HPDE6-E6E7 (cell line): ENCODE data around the gene CAP2.
"Not testable (repeated sequence)": the region's sequence is repeated elsewhere in the genome, so short reads cannot be mapped to it uniquely, and the experiment has no call there.

Experiments
- DNase-seq: peaks from one replicate; pipeline ENCODE4 v3.0.0; 2011; ENCODE audit warnings: missing footprints; ENCODE audit errors: extremely low spot score

Gene CAP2

DNA sequence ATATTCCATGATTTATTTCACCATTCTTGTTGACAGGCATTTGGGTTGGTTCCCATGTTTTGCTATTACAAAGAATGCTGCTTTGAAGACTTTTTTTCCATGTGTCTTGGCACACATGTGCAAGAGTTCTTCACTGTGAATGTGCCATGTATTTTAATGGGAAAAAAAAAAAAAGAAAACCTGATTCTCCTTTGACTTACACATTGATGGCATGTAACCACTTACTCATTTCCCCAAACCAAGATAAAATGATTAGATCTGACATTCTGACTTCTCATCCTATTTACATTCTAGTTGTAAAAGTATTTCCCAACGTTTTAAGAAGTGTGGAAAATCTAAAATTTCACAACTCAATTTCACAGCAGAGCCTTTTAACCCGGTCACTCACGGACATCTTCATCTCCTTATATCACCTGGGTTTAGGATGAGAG lies 4.4 kb downstream of the CAP2 start:
- DNase-seq = no peak

DNA sequence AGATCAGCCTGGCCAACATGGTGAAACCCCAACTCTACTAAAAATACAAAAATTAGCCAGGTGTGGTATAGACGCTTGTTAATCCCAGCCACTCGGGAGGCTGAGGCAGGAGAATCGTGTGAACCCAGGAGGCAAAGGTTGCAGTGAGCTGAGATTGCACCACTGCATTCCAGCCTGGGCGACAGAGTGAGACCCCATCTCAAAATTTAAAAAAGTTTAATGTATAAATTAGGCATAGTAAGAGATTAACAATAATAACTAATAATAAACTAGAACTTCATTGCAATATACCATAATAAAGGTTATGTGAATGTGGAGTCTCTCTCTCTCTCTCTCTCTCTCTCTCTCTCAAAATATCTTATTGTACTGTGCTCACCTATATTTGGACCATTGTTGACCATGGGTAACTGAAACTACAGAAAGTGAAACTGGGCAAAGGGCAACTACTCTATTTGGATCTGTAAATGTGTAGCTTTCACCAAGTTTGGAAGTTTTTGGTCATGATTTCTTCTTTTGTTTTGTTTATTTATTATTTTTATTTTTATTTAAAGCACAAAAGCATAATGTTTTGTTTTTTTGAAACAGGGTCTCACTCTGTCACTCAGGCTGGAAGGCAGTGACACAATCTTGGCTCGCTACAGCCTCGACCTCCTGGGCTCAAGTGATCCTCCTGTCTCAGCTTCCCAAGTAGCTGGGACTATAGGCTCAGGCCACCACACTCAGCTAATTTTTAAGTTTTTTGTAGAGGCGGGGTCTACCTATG lies 12.0 kb downstream of the CAP2 start:
- not testable (repeated sequence) for DNase-seq

DNA sequence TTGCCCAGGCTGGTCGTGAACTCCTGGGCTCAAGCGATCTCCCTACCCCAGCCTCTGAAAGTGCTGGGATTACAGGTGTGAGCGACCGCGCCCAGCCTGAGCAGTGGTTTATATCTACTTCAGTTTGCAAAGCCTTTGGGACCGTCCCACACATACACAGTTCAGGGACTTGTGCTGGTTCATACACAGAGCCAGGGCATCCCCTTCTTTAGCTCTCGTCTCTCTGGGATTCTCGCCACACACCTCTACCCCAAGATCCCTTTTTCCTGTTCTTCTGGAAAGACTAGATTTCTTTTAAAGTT lies 12.5 kb downstream of the CAP2 start:
- DNase-seq = no peak

DNA sequence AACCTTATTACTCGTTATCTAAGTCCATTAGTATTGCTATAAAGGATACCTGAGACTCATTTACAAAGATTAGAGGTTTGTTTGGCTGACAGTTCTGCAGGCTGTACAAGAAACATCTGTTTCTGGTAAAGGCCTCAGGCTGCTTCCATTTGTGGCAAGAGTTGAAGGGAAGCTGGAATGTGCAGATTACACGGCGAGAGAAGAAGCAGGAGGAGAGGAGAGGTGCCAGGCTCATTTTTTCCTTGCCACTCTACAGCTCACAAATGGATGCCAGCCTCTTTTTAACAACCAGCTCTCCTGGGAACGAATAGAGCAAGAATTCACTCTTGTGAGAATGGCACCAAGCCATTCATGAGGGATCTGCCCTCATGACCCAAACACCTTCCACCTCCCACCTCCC lies 14.7 kb downstream of the CAP2 start:
- DNase-seq = no peak

DNA sequence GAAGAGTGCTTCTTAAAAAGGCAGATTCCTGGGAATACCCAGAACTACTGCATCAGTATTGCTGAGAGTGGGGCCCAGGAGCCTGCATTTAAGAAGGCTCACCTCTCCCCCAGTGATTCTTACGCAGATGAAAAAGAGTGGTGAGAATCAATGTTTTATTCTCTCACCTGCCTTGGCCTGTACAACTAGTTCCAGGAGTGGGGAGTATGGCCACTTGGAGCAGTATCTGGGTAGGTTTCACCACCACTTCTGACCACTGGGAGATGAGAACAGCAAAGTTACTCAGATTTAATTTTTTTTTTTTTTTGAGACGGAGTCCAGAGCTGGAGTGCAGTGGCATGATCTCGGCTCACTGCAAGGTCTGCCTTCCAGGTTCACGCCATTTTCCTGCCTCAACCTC lies 16.9 kb downstream of the CAP2 start:
- no peak for DNase-seq

DNA sequence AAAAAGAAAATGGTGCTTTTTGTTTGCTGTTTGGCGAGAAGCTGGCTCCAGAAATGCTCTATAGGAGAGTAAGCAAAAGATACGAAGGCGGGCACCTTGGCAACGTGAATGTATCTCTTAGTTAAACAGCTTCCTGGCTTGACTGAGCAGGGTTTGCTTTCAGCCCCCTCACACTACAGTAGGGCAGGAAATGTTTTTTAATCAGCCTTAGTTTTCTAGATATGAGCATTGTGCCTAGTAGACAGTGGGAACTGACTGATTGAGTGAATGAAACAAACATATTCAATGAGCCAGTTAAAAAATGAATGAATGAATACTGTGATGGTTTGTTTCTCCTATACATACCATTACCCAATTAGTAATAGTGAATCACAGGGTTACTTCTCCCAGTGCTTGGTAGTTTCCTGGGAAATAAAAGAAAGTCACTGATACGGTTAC lies 19.9 kb downstream of the CAP2 start:
- no peak for DNase-seq

DNA sequence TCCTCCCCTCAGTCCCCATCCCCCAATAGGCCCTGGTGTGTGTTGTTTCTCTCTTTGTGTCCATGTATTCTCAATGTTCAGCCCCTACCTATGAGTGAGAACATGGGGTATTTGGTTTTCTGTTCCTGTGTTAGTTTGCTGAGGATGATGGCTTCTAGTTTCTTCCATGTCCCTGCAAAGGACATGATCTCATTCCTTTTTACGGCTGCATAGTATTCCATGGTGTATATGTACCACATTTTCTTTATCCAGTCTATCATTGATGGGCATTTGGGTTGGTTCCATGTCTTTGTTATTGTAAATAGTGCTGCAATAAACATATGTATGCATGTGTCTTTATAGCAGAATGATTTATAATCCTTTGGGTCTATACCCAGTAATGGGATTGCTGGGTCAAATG lies 21.0 kb downstream of the CAP2 start:
- DNase-seq = not testable (repeated sequence)

DNA sequence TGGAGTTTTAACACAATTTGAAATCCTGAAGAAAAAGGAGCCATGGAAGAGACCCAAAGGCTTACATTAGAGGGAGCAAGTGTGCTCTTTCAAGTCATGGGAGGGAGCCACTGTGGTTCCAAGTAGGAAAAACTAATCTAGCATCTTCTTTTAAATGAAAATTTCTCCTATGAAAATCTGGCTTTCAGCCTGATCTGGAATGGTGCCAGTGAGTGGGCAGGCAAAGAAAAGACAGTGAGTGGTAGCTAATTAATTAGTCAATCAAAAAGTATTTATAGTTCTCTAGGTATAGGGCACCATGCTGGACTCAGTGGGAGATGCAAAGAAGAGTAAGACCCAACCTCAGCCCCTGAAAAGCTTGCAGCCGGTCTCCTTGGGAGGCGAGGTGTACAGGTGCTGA lies 21.9 kb downstream of the CAP2 start:
- DNase-seq = no peak

DNA sequence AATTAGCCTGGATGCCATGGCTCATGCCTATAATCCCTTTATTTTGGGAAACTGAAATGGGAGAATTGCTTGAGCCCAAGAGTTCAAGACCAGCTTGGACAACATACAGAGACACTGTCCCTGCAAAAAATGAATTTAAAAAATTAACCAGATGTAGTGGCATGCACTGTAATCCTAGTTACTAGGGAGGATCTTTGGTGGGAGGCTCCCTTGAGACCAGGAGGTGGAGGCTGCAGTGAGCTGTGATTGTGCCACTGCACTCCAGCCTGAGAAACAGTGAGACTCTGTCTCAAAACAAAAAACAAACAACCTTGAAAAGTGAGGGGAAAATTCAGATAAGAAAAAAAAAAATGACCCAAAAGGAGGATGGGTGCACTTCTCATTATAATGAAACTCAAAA lies 23.4 kb downstream of the CAP2 start:
- no peak for DNase-seq

DNA sequence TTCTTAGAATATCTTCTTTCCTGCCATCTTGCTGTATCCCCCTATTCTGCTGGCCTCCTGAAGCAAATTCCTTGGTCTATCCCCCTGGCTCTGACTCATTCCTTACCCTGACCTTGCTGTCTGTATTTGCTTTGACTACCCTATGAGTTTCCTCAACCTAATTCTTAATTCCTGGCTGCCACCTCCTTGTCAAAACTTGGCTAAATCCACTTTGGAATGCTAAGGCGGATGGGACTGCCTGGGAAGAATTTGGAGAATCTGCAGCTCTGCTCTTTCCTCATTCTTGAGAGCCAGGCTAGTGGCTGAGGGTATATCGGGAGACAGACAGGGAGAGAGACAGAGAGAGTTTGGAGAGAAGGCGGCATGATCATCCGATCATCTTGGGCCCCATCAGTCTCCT lies 24.4 kb downstream of the CAP2 start:
- DNase-seq = peak; percentile 33

DNA sequence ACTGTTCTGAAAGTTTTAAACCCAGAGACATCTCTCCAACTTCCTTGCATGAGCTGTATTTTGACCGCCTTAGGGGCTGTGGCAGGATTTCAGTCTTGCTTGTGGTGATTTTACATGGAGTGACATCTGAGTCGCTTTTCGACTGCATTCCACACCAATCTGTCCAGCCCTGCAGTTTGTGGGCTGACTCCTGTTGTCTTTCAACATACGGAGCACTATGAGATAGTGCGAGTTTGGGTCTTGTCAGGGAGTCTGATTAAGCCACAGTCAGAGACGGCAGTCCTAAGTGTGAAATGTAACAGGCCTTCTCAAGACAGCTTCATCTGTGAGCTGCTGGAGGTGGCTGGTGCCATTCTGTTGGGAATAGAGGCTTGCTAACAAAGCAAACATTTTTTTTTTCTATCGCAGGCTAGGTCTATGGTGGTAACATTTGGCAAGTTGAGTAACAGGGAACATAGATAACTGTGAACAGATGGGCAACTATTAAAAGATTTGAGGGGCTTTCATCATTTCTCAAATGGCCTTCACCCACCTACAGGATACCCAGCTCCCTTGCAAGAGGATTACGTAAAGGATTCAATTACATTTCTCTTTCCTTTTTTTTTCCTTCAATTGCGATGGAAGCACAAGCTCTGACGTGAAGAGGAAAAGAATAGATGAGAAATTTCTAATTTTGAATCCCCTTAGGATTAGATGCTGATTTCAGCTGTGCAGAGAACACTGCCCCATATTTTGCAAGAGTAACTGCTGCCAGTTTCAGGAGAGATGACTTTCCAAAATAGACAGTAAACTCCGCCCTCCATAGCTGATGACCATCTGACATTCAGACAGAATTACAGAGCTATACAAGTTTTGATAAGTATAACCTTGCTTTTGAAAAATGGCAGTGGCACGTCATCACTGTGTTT lies 25.1 kb downstream of the CAP2 start:
- no peak for DNase-seq

DNA sequence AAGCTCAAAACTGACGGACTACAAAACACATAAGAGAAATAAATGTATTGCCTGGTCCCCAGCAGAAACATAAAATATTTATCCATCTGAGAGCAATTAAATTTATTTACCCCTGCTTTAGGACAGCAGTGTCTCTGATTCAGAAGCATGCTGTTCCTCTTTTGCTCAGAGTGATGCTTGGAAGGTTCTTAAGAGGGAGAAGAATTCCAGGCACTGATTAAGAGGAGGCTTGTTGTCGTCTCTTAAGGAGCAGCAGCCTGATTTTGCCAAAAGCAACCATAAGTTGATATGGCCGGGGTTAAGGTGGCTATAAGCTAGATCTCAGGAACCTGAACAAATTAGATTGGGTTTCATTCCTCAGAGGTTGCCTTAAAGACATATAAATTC lies 25.8 kb downstream of the CAP2 start:
- DNase-seq = no peak

DNA sequence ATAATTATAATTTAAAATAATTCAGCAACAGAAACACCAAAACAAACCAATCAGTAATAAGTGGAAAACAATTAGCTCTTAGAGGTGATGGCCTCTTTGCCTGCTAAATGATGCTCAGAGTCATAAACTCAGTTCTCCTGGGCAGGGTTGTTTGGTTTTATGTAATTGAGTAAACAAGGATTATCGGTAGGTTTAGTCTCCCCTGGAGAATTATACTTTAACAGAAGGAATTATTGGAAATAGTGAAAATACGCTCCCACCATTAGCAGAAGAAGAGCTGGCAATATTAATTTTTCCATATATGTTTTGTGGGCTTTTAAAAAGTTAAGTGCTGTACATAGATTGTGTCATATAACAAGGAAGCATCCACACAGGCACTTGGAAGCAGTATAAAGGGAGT lies 27.0 kb downstream of the CAP2 start:
- DNase-seq = no peak

DNA sequence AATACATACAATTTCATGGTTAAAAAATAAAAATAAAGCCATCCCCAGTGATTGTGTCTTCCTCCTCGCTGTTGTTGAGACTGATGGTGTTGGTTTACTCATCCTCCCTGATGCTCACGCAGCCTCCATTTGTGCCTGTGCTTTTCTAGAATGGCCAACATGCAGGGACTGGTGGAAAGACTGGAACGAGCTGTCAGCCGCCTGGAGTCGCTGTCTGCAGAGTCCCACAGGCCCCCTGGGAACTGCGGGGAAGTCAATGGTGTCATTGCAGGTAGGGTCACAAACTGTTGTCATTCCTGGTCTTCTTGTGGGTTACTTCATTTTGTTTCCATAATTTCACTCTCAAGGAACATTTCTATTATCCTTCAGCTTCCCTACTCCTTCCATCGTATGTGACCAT lies 28.0 kb downstream of the CAP2 start:
- DNase-seq = no peak

DNA sequence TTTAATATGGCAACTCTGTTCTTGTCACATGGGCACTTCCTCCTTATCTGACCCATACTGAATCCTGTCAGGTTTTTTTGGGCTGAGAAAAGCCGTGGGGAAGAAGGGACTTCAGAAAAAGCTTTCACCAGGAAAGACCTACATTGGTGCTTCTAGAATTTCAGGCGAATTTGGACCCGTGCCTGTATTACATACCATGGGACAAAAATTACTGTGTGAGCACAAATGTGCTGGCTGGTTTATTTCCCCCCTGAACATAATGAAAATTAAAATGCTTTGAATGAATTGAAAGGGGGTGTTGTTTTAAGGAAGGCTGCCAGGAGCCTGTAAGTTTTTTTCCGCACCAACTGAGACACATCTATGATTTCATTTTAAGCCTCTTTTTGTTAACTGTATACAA lies 29.6 kb downstream of the CAP2 start:
- no peak for DNase-seq

DNA sequence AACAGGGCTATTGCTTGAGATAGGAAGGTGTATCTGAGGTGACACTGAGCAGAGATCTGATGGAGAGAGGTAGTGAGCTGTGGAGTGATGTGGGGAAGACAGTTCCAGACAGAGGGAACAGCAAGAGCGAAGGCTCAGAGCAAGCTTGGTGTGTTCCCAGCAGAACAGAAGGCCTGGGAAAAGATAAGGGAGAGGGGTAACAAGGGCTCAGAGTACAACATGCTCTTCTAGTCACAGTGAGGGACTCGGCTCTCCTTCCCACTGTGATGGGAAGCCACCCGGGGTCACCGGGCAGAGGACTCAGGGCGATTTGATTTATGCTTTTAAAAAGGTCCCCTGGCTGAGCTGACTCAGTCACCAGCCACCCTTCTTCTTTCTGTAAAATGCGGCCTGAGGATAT lies 33.7 kb downstream of the CAP2 start:
- no peak for DNase-seq

DNA sequence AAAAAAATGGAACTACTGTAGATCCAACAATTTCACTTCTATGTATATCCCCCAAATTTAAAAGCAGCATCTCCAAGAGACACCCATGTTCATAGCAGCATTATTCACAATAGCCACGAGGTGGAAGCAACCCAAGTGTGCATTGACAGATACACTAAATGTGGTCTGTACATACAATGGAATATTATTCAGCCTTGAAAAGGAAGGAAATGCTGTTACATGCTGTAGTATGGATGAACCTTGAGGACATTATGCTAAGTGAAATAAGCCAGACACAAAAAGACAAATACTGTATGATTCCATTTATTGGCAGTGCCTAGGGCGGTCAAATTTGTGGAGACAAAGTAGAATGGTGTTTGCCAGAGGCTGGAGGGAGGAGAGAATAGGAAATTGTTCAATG lies 34.2 kb downstream of the CAP2 start:
- no peak for DNase-seq

DNA sequence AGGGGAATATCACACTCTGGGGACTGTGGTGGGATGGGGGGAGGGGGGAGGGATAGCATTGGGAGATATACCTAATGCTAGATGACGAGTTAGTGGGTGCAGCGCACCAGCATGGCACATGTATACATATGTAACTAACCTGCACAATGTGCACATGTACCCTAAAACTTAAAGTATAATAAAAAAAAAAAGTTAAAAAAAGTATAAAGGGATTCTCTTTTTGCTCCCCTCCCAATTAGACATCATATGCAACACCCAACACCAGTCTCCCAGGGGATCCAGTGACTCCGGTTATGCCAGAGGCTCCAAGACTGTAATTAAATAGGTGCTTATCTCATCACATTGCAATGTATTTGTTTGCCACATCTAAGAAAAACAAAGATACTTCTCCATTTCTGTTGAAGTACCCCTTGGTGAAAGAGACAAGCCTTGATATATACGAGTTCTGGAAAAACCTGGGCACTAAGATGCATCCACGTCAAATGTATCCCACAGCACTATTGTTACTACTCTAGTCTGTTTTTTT lies 35.3 kb downstream of the CAP2 start:
- DNase-seq = not testable (repeated sequence)

DNA sequence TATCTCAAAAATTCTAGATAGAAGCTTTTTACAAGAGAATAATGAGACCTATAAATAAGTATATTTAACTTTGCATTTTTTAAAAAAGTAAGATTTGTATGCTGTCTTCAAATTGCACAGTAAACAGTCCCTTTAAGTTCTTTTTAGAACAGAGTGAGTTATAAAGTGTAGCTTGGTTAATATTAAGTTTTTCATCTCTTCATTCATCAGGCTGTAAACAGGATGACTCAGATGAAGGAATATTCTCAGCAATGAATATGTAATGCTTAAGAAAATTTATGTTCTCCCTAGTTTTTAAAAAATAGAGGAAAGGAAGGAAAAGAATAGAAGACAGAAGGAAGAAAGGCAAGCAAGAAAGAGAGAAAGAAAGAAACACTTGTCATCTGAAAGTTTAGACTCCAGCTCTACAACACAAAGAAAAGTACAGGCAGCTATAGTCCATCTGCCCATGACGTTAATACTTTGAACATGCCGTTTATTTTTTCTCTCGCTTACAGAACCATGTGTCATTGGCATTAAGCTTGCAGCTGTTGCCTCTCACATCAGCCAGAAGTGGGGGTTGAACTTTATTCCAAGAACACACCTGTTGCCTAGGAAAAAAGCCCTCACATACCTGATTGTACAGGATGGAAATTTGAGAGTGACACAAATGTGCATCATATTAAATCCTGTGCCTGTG lies 36.1 kb downstream of the CAP2 start:
- DNase-seq = no peak

DNA sequence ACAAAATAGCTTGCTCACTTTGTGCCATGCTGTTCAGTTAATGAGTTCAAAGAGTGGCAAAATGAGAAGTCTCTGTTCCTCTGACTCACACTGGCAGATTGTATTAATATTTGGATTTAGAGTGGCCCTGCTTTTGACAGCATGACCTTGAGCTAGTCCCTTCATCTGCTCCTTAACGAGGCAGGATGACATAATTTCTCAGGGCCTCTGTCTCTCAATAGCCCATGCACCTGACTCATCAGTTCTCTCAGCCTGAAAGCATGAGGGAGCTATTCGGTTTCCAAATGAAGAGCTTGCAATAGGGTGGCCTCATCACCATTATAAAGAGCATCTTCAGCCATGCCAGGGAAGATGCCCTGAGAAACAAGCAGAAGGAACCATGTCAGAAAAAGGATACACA lies 38.2 kb downstream of the CAP2 start:
- no peak for DNase-seq

DNA sequence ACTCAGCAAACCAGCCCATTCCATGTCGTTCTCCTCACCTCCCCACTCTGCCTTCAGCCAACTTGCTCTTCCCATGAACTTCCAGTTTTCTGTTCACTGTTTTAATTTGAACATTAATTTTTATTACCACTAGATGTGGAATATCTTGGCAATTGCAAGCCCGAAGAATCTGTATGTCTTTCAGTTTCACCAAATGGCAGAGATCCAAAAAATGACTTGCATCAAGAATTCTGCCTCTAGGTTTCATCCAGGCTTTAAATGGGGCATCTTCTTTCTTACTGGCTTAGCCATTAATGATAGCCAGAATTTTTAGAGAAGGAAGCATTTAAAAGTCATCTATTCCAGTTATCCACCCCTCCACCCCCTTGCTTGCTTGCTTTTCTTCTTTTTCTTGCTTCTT lies 39.0 kb downstream of the CAP2 start:
- DNase-seq = no peak

DNA sequence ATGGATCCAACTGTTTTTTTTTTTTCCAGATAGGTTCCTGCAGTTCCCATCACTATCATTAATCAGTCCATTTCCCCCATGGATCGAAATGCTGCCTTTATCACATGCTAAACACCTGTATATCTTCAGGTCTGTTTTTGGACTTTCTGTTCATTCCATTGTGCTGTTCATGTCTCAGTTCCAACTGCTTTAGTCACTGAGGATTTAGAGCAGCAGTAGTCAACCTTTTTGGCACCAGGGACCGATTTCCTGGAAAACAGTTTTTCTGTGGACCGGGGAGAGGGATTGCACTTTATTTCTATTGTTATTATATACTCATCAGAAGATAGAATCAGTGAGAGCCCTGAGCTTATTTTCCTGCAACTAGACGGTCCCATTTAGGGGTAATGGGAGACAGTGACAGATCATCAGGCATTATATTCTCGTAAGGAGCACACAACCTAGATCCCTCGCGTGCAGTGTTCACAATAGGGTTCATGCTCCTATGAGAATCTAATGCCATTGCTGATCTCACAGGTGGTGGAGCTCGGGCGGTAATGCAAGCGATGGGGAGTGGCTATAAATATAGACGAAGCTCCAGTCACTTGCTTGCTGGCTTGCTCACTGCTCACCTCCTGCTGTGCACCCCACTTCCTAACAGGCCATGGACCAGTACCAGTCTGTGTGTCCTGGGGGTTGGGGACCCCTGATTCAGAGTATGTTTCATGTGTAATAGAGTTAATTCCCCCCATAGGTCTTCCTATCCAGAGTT lies 46.0 kb downstream of the CAP2 start:
- DNase-seq = no peak
